HEK293T (cell line): ENCODE data around the gene SYCP2L.
"Not testable (repeated sequence)": the region's sequence is repeated elsewhere in the genome, so short reads cannot be mapped to it uniquely, and the experiment has no call there.

Source experiments
- CTCF ChIA-PET: fragments of 350-600 bp; formaldehyde crosslinking; extraction: SDS; loops from one replicate; lab custom pipeline; 2021; ENCODE audit warnings: antibody characterized with exemption, inconsistent platforms; lab: Yijun Ruan, JAX
- POLR2A ChIA-PET: fragments of 350-600 bp; formaldehyde crosslinking; extraction: SDS; loops from one replicate; lab custom pipeline; 2020; ENCODE audit warnings: antibody characterized with exemption, inconsistent platforms; lab: Yijun Ruan, JAX
- DNase-seq: peaks from one replicate; pipeline ENCODE4 v3.0.0; 2012; ENCODE audit warnings: mixed read lengths; ENCODE audit errors: extremely low spot score
- ARNT ChIP-seq: fragments of 450-650 bp; IDR thresholded peaks from 2 replicates; pipeline ENCODE4 v1.6.1; 2017; ENCODE audit warnings: mild to moderate bottlenecking
- BHLHE40 ChIP-seq: fragments of 450-650 bp; IDR thresholded peaks from 2 replicates; pipeline ENCODE4 v1.6.1; 2016; ENCODE audit warnings: mild to moderate bottlenecking, moderate library complexity, borderline replicate concordance
- CTBP1 ChIP-seq: fragments of 450-650 bp; IDR thresholded peaks from 2 replicates; pipeline ENCODE4 v1.6.1; 2016; ENCODE audit warnings: borderline replicate concordance
- ELF4 ChIP-seq: fragments of 450-650 bp; IDR thresholded peaks from 2 replicates; pipeline ENCODE4 v1.6.1; 2017; ENCODE audit warnings: antibody characterized with exemption
- FOXA1 ChIP-seq: fragments of 450-650 bp; IDR thresholded peaks from 2 replicates; pipeline ENCODE4 v1.6.1; 2016; ENCODE audit warnings: mild to moderate bottlenecking
- FOXK2 ChIP-seq: fragments of 450-650 bp; IDR thresholded peaks from 2 replicates; pipeline ENCODE4 v1.6.1; 2016; ENCODE audit warnings: mild to moderate bottlenecking
- FOXM1 ChIP-seq: fragments of 450-650 bp; IDR thresholded peaks from 2 replicates; pipeline ENCODE4 v1.6.1; 2017; ENCODE audit warnings: mild to moderate bottlenecking, borderline replicate concordance
- HDGF ChIP-seq: fragments of 450-650 bp; IDR thresholded peaks from 2 replicates; pipeline ENCODE4 v1.6.1; 2017; ENCODE audit warnings: antibody characterized with exemption, borderline replicate concordance
- L3MBTL2 ChIP-seq: fragments of 450-650 bp; conservative IDR thresholded peaks from 2 replicates; pipeline ENCODE4 v1.6.1; 2016; ENCODE audit warnings: mild to moderate bottlenecking
- LEF1 ChIP-seq: fragments of 450-650 bp; IDR thresholded peaks from 2 replicates; pipeline ENCODE4 v1.6.1; 2017; ENCODE audit warnings: mild to moderate bottlenecking, borderline replicate concordance
- NFRKB ChIP-seq: fragments of 450-650 bp; IDR thresholded peaks from 2 replicates; pipeline ENCODE4 v1.6.1; 2016; ENCODE audit warnings: mild to moderate bottlenecking, moderate library complexity
- PKNOX1 ChIP-seq: fragments of 450-650 bp; IDR thresholded peaks from 2 replicates; pipeline ENCODE4 v1.6.1; 2016
- SP1 ChIP-seq: fragments of 450-650 bp; IDR thresholded peaks from 2 replicates; pipeline ENCODE4 v1.6.1; 2017
- SUZ12 ChIP-seq: fragments of 450-650 bp; IDR thresholded peaks from 2 replicates; pipeline ENCODE4 v1.6.1; 2016; ENCODE audit warnings: mild to moderate bottlenecking
- TARDBP ChIP-seq: fragments of 450-650 bp; IDR thresholded peaks from 2 replicates; pipeline ENCODE4 v1.6.1; 2016
- ZNF384 ChIP-seq: fragments of 450-650 bp; IDR thresholded peaks from 2 replicates; pipeline ENCODE4 v1.6.1; 2016

The SYCP2L gene

GRCh38 chr6:10981409-10981808 is 94.6 kb downstream of the SYCP2L start:
- TF ChIP-seq SP1 (no peak), HDGF (no peak), NFRKB (no peak), FOXK2 (no peak), TARDBP (no peak)
- DNase-seq: no peak
- POLR2A ChIA-PET: no interaction called here
- CTCF ChIA-PET: no interaction called here

- DNase-seq, CTCF ChIA-PET, POLR2A ChIA-PET: not testable (repeated sequence)
These were observed 98.1 kb downstream of the SYCP2L start for GRCh38 chr6:10984959-10985358.

- ChIA-PET POLR2A (no interaction called here), CTCF (no interaction called here)
- TF ChIP-seq L3MBTL2: no peak
- TF ChIP-seq CTBP1: no peak
- TF ChIP-seq SUZ12: no peak
- no peak for TF ChIP-seq TARDBP
- no peak for TF ChIP-seq ELF4
- DNase-seq: no peak
These were observed 102.7 kb downstream of the SYCP2L start for GRCh38 chr6:10989587-10989986.

GRCh38 chr6:10991115-10991514 is 104.3 kb downstream of the SYCP2L start:
- DNase-seq: no peak
- TF ChIP-seq ZNF384 (no peak), PKNOX1 (no peak), SP1 (no peak), FOXK2 (no peak), NFRKB (no peak), SUZ12 (no peak), L3MBTL2 (no peak), CTBP1 (no peak), LEF1 (no peak), TARDBP (no peak), HDGF (no peak), ELF4 (no peak)
- ChIA-PET CTCF (no interaction called here), POLR2A (no interaction called here)

- CTCF ChIA-PET: no interaction called here
These were observed 107.0 kb downstream of the SYCP2L start for GRCh38 chr6:10993896-10994295.

GRCh38 chr6:10995114-10995707 is 108.4 kb downstream of the SYCP2L start:
- TF ChIP-seq SUZ12: no peak
- TF ChIP-seq FOXM1: no peak
- no peak for TF ChIP-seq L3MBTL2
- TF ChIP-seq ARNT: no peak
- no peak for TF ChIP-seq SP1
- no peak for TF ChIP-seq CTBP1
- TF ChIP-seq FOXA1: no peak
- no peak for TF ChIP-seq ZNF384
- no peak for TF ChIP-seq ELF4
- CTCF ChIA-PET: no interaction called here
- no peak for DNase-seq
- POLR2A ChIA-PET: no interaction called here

More at GRCh38 chr6:10993896-10994295, 107.0 kb downstream of the SYCP2L start:
- no peak for TF ChIP-seq ARNT
- no peak for TF ChIP-seq ZNF384
- no peak for TF ChIP-seq NFRKB
- POLR2A ChIA-PET: no interaction called here
- no peak for DNase-seq

- CTCF ChIA-PET: no interaction called here
- POLR2A ChIA-PET: no interaction called here
- no peak for DNase-seq
- no peak for TF ChIP-seq ZNF384
- no peak for TF ChIP-seq ARNT
- no peak for TF ChIP-seq NFRKB
- no peak for TF ChIP-seq CTBP1
- TF ChIP-seq HDGF: no peak
- TF ChIP-seq SUZ12: no peak
- no peak for TF ChIP-seq PKNOX1
- TF ChIP-seq SP1: no peak
- no peak for TF ChIP-seq TARDBP
- TF ChIP-seq FOXA1: no peak
- no peak for TF ChIP-seq ELF4
- no peak for TF ChIP-seq FOXK2
- no peak for TF ChIP-seq L3MBTL2
These were observed 113.1 kb downstream of the SYCP2L start for GRCh38 chr6:10999994-11000393.

GRCh38 chr6:11002176-11002575 is 115.3 kb downstream of the SYCP2L start:
- ChIA-PET CTCF (interaction anchor here (0.6 kb wide), 1 partner anchor 114 kb away, joined by 4 read pairs; no protein-coding TSS in a partner anchor), POLR2A (no interaction called here)
- DNase-seq: no peak
- TF ChIP-seq BHLHE40 (no peak), FOXA1 (no peak), ELF4 (no peak), SUZ12 (no peak), LEF1 (no peak), L3MBTL2 (no peak), HDGF (no peak), PKNOX1 (no peak), NFRKB (no peak), ZNF384 (no peak), TARDBP (no peak), ARNT (no peak)

- POLR2A ChIA-PET, DNase-seq, CTCF ChIA-PET: not testable (repeated sequence)
These were observed 116.4 kb downstream of the SYCP2L start for GRCh38 chr6:11003297-11003696.
